Thymus (tissue), 11 donors: ENCODE measurements around the gene MILR1. TPM values are rescaled to one million over a fixed set of nuclear protein-coding genes. Genes with fewer than 3 reads are reported as not detected.
"Not testable (repeated sequence)": the region's sequence is repeated elsewhere in the genome, so short reads cannot be mapped to it uniquely, and the experiment has no call there.

ENCODE experiments used
- DNase-seq, 9 donors: peaks; one replicate each; pipeline ENCODE4 v3.0.0-alpha.2; 2013; ENCODE audit warnings: low spot score in 9 of 9, low read depth in 6 of 9, missing footprints in 1 of 9
- H3K27ac ChIP-seq, 2 donors: one replicate each; pipeline ENCODE4 v1.5.1; 2013; ENCODE audit warnings: control low read depth in 1 of 2, low read depth in 1 of 2, low read length in 1 of 2, mild to moderate bottlenecking in 1 of 2, moderate library complexity in 1 of 2
- H3K27me3 ChIP-seq, 2 donors: one replicate each; pipeline ENCODE4 v1.5.1; 2013; ENCODE audit warnings: low read length in 1 of 2; ENCODE audit not compliant: control insufficient read depth in 2 of 2, insufficient read depth in 1 of 2
- H3K36me3 ChIP-seq, 2 donors: one replicate each; pipeline ENCODE4 v1.5.1; 2013; ENCODE audit warnings: low read length in 1 of 2, mild to moderate bottlenecking in 1 of 2, moderate library complexity in 1 of 2; ENCODE audit not compliant: control insufficient read depth in 2 of 2, insufficient read depth in 2 of 2
- H3K4me1 ChIP-seq, 2 donors: one replicate each; pipeline ENCODE4 v1.5.1; 2013; ENCODE audit warnings: low read length in 2 of 2; ENCODE audit not compliant: control insufficient read depth in 2 of 2, insufficient read depth in 2 of 2
- H3K4me3 ChIP-seq, 2 donors: one replicate each; pipeline ENCODE4 v1.5.1; 2013; ENCODE audit warnings: low read length in 2 of 2, control low read depth in 1 of 2, mild to moderate bottlenecking in 1 of 2
- H3K9me3 ChIP-seq, 2 donors: one replicate each; pipeline ENCODE4 v1.5.1; 2013; ENCODE audit warnings: low read length in 1 of 2, mild to moderate bottlenecking in 1 of 2; ENCODE audit not compliant: control insufficient read depth in 2 of 2, insufficient read depth in 1 of 2
- WGBS: extraction: QIAGEN DNeasy Blood & Tissue Kit; methylation state at CpG from one replicate; pipeline ENCODE4 v1.1.7; 2013; 5-methylcytosine and 5-hydroxymethylcytosine counted together
- polyA plus RNA-seq: library from polyadenylated mRNA; stranded (reverse); fragments of 200-250 nt; gene quantifications from one replicate; pipeline ENCODE4 v1.2.3, GENCODE V29; 2013
- total RNA-seq: library from RNA; stranded (reverse); fragments of 120-200 nt; gene quantifications from one replicate; pipeline ENCODE4 v1.2.4, GENCODE V29; 2013
- donor health status: healthy.

Gene MILR1
- total and polyA plus RNA-seq, 2 donors = 6.2 to 8.8 TPM

- Histone ChIP-seq H3K36me3 (no peaks in the 10 kb centered on the region), H3K9me3 (no peaks in the 10 kb centered on the region), H3K27me3 (no peaks in the 10 kb centered on the region), H3K4me1 (peaks cover 0 to 8% of the 10 kb centered on the region in 2 donors), H3K27ac (no peak overlapping the region), H3K4me3 (no peak overlapping the region)
- DNase-seq = peak in 1 of 9 donors; percentile 45
- 90% methylated on average over 14 of the region's 14 CpGs for WGBS
Measured at GRCh38 chr17:64406321-64407200, 42.4 kb upstream of the MILR1 start.

DNA sequence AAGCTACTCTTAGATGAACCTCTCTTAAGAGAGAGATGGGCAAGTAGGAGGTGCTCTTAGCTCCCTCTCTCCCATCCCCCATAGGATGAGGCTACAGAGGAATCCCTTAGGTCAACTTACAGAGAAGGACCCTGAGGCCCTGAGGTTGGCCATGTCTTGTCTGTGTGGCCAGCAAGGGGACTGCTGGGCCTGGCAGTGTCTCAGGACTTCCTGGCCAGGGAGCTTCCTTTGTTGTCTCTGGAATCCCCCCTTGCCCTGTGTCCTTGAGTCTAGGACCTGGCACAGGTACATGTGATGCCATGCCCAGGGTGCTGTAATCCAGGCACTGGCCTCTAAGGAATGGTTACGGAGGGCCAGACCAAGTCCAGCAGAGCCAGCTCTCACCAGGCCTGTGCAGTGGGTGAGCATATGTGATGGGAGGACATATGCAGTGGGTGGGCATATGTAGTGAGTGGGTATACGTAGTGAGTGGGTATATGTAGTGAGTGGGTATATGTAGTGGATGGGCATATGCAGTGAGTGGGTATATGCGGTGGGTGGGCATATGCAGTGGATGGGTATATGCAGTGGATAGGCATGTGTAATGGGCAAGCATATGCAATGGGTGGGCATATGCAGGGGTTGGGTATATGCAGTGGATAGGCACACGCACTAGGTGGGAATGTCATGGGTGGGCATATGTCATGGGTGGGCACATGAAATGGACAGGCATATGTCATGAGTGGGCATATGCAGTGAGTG, 38.0 kb upstream of the MILR1 start:
- Histone ChIP-seq H3K4me1 (peaks cover 8 to 26% of the 10 kb centered on the region in 2 donors), H3K4me3 (no peak overlapping the region), H3K27ac (no peak overlapping the region), H3K36me3 (no peaks in the 10 kb centered on the region), H3K9me3 (no peaks in the 10 kb centered on the region), H3K27me3 (no peaks in the 10 kb centered on the region)
- WGBS = over 99% methylated on average over 4 of the region's 4 CpGs
- DNase-seq = no peak

DNA sequence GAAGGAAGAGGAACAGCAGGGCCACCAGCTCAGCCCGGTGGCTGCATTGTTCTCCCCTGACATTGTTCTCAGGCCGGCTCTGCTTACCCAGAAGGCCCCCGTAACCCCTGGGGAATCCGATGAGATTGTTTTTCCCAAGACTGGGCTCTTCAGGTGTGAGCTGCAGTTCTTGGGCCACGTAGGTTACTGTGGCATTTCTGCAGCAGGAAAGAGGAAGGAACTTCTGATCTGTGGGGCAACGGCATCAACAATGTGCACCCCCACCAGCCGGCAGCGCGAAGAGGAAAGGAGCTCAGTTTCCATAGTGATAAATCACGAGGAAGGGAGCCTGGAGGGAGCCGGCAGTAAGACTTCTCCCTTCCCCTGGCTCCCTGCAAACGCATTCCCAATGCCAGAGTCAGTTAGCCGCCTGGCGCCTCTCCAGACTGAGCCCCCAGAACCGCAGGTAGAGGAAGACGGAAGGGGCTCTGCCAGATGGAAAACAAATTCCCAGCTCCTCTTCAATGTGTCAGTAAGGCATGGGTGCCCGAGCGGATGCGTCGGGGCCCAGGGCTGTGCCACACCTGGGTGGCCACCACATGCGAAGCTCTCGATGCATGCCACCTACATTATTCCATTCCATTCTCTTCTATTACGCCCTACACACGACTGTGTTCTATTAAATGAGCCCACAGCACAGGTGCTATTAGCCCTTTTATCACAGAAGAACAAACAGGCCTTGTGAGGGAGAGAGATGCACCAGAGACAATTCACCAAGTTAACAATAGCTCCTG, 36.7 kb upstream of the MILR1 start:
- H3K36me3 ChIP-seq = no peaks in the 10 kb centered on the region
- H3K4me3 ChIP-seq = peak overlapping the region in 1 of 2 donors; percentile 38
- no peaks in the 10 kb centered on the region for H3K9me3 ChIP-seq
- peaks cover 8 to 26% of the 10 kb centered on the region in 2 donors for H3K4me1 ChIP-seq
- H3K27ac ChIP-seq = no peak overlapping the region
- peak in 1 of 9 donors; percentile 56 for DNase-seq
- no peaks in the 10 kb centered on the region for H3K27me3 ChIP-seq
- 24% methylated on average over 24 of the region's 24 CpGs for WGBS

GRCh38 chr17:64412944-64413381, 36.0 kb upstream of the MILR1 start:
- no peak for DNase-seq
- Histone ChIP-seq H3K9me3 (no peaks in the 10 kb centered on the region), H3K4me1 (peaks cover 8 to 26% of the 10 kb centered on the region in 2 donors), H3K4me3 (no peak overlapping the region), H3K27me3 (no peaks in the 10 kb centered on the region), H3K27ac (no peak overlapping the region), H3K36me3 (no peaks in the 10 kb centered on the region)
- 98% methylated on average over 2 of the region's 2 CpGs for WGBS

- H3K27ac ChIP-seq = peak overlapping the region in 1 of 2 donors; percentile 25
- no peaks in the 10 kb centered on the region for H3K36me3 ChIP-seq
- DNase-seq = no peak
- no peaks in the 10 kb centered on the region for H3K27me3 ChIP-seq
- WGBS = 72% methylated on average over 4 of the region's 4 CpGs
- no peak overlapping the region for H3K4me3 ChIP-seq
- H3K4me1 ChIP-seq = peaks cover 8 to 26% of the 10 kb centered on the region in 2 donors
- H3K9me3 ChIP-seq = no peaks in the 10 kb centered on the region
Measured at GRCh38 chr17:64413513-64413912, 35.4 kb upstream of the MILR1 start.

DNA sequence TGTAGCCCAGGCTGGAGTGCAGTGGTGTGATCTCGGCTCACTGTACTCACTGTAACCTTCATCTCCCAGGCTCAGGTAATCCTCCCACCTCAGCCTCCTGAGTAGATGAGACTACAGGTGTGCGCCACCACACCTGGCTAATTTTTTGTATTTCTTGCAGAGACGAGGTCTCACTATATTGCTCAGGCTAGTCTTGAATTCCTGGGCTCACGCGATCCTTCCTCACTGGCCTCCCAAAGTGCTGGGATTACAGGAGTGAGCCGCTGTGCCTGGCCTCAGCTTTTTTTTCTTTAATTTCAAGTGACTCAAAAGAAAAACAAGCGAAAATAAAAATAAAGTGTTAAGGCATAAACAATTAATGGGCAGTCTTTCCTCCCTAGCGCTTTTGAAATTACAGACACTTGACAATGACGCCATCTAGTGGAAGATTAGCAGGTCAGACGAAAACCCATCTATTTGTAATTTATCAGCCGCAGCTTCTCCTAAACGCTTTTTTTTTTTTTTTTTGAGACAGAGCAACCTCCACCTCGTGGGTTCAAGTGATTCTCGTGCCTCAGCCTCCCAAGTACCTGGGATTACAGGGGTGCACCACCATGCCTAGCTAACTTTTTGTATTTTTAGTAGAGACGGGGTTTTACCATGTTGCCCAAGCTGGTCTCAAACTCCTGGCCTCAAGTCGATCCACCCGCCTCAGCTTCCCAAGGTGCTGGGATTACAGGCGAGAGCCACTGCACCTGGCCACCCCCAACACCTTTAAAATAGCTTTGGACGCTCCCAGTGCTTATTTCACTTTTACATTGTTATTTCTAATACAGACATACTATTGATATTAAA, 30.2 kb upstream of the MILR1 start:
- WGBS = 47% methylated on average over 19 of the region's 19 CpGs
- DNase-seq = peak in 5 of 9 donors; percentile 38 to 77 (median 47)
- Histone ChIP-seq H3K4me3 (no peak overlapping the region), H3K9me3 (no peaks in the 10 kb centered on the region), H3K27me3 (no peaks in the 10 kb centered on the region), H3K36me3 (no peaks in the 10 kb centered on the region), H3K27ac (no peak overlapping the region), H3K4me1 (no peaks in the 10 kb centered on the region)

- Histone ChIP-seq H3K27ac (no peak overlapping the region), H3K4me1 (no peaks in the 10 kb centered on the region), H3K27me3 (no peaks in the 10 kb centered on the region), H3K36me3 (no peaks in the 10 kb centered on the region), H3K4me3 (no peak overlapping the region), H3K9me3 (no peaks in the 10 kb centered on the region)
- 40% methylated on average over 6 of the region's 6 CpGs for WGBS
- peak in 6 of 9 donors; percentile 60 to 86 (median 70) for DNase-seq
Measured at GRCh38 chr17:64420143-64420670, 28.7 kb upstream of the MILR1 start.

DNA sequence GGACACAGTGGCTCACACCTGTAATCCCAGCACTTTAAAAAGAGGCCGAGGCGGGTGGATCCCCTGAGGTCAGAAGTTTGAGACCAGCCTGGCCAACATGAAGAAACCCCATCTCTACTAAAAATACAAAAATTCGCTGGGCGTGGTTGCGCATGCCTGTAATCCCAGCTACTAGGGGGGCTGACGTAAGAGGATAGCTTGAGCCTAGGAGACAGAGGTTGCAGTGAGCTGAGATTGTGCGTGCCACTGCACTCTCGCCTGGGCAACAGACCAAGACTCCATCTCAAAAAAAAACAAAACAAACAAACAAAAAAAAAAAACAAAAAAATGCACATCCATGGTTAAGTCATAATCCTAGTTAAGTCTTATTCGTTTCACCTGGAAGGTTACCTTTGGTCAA, 26.8 kb upstream of the MILR1 start:
- not testable (repeated sequence) for DNase-seq, H3K27ac ChIP-seq, H3K4me3 ChIP-seq, H3K27me3 ChIP-seq, H3K4me1 ChIP-seq, H3K9me3 ChIP-seq, H3K36me3 ChIP-seq
- 96% methylated on average over 9 of the region's 9 CpGs for whole genome bisulfite sequencing
